ACHN (cell line): ENCODE data around the gene CACTIN.
"Not testable (repeated sequence)": the region's sequence is repeated elsewhere in the genome, so short reads cannot be mapped to it uniquely, and the experiment has no call there.

ENCODE experiments used
- DNase-seq: peaks from one replicate; pipeline ENCODE4 v3.0.0-alpha.2; 2015
- in situ Hi-C: cut with HindIII; loops from 2 replicates; pipeline ENCODE4 v1.10.0; 2017; ENCODE audit warnings: low sequenced_read_pairs, low pct_ligation_motif_present, low pct_unique_long_range_greater_than_20kb

Gene CACTIN

GRCh38 chr19:3634496-3635045 lies 8.0 kb upstream of the CACTIN start:
- in situ Hi-C loops, result no loop called here
- no peak for DNase-seq

GRCh38 chr19:3633559-3633988 lies 7.0 kb upstream of the CACTIN start:
- DNase-seq, result no peak
- in situ Hi-C loops, result no loop called here

GRCh38 chr19:3632739-3633558 lies 6.4 kb upstream of the CACTIN start:
- in situ Hi-C loops, result no loop called here
- DNase-seq, result no peak

GRCh38 chr19:3632098-3632497 lies 5.5 kb upstream of the CACTIN start:
- in situ Hi-C loops, result no loop called here
- DNase-seq, result no peak

GRCh38 chr19:3631053-3631861 lies 4.7 kb upstream of the CACTIN start:
- DNase-seq, result no peak

GRCh38 chr19:3628766-3629165 lies 2.2 kb upstream of the CACTIN start:
- in situ Hi-C loops, DNase-seq: not testable (repeated sequence)

More at GRCh38 chr19:3631053-3631861, 4.7 kb upstream of the CACTIN start:
- in situ Hi-C loops, result no loop called here

GRCh38 chr19:3627351-3627723 lies 747 bp upstream of the CACTIN start:
- no peak for DNase-seq

GRCh38 chr19:3625996-3626472 lies 556 bp downstream of the CACTIN start:
- no peak for DNase-seq
- in situ Hi-C loops, result no loop called here

More at GRCh38 chr19:3627351-3627723, 747 bp upstream of the CACTIN start:
- in situ Hi-C loops, result no loop called here

GRCh38 chr19:3623716-3624115 lies 2.9 kb downstream of the CACTIN start:
- in situ Hi-C loops, result no loop called here
- no peak for DNase-seq

- no peak for DNase-seq
Measured at GRCh38 chr19:3622224-3622623, 4.4 kb downstream of the CACTIN start.

GRCh38 chr19:3621689-3622088 lies 4.9 kb downstream of the CACTIN start:
- DNase-seq, result no peak
- in situ Hi-C loops, result no loop called here

More at GRCh38 chr19:3622224-3622623, 4.4 kb downstream of the CACTIN start:
- in situ Hi-C loops, result no loop called here

- DNase-seq, result no peak
- in situ Hi-C loops, result no loop called here
Measured at GRCh38 chr19:3620817-3621547, 5.6 kb downstream of the CACTIN start.

GRCh38 chr19:3620145-3620816 lies 6.3 kb downstream of the CACTIN start:
- no peak for DNase-seq
- in situ Hi-C loops, result no loop called here

- no peak for DNase-seq
- in situ Hi-C loops, result no loop called here
Measured at GRCh38 chr19:3619631-3620012, 7.0 kb downstream of the CACTIN start.

GRCh38 chr19:3618811-3619630 lies 7.6 kb downstream of the CACTIN start:
- DNase-seq, result no peak
- in situ Hi-C loops, result no loop called here

- in situ Hi-C loops, result no loop called here
- peak; percentile 41 for DNase-seq
Measured at GRCh38 chr19:3618144-3618810, 8.3 kb downstream of the CACTIN start.

- DNase-seq, result no peak
- in situ Hi-C loops, result no loop called here
Measured at GRCh38 chr19:3617463-3617862, 9.1 kb downstream of the CACTIN start.
